PFSK-1 (cell line): Measurements from ENCODE around the gene HDAC2.

Source experiments
- POLR2AphosphoS5 ChIP-seq: IDR thresholded peaks from 2 replicates; pipeline ENCODE4 v1.6.1; 2012; ENCODE audit warnings: low read depth, mild to moderate bottlenecking, control low read depth, low read length, moderate library complexity
- REST ChIP-seq, 2 experiments: IDR thresholded peaks; 2 replicates each; pipeline versions ENCODE4 v1.6.1 to v1.8.0; 2011 to 2012; ENCODE audit warnings: low read depth in 2 of 2, low read length in 2 of 2, control low read depth in 1 of 2, inconsistent platforms in 1 of 2, mild to moderate bottlenecking in 1 of 2, moderate library complexity in 1 of 2; ENCODE audit not compliant: insufficient read depth in 1 of 2
- SIN3A ChIP-seq: IDR thresholded peaks from 2 replicates; pipeline ENCODE4 v1.6.1; 2012; ENCODE audit warnings: mild to moderate bottlenecking, low read length, moderate library complexity, borderline replicate concordance; ENCODE audit not compliant: insufficient read depth

GRCh38 chr6:113884011-113884410 is 86.9 kb downstream of the HDAC2 start:
- TF ChIP-seq POLR2AphosphoS5 (no peak), SIN3A (no peak), REST (IDR thresholded peaks at IDR 0.05; ENCODE audit: insufficient read depth in 1 of 2, low read depth in 2 of 2, low read length in 2 of 2) (no peak)
